T-cell (primary cell): Measurements from ENCODE around the gene ZCCHC13. TPM values are rescaled to one million over a fixed set of nuclear protein-coding genes. Genes with fewer than 3 reads are reported as not detected.

ENCODE experiments used
- ATAC-seq, 4 experiments: fragments of 200-7000 bp in 3 of 4; fragments of 150-1000 bp in 1 of 4; cut with Tn5 transposase; replicated peaks in 1 of 4; 1 replicate in 3 of 4; 2 replicates in 1 of 4; pipeline ENCODE4 v1.10.0; 2021; ENCODE audit warnings: moderate library complexity in 3 of 4, mild to moderate bottlenecking in 2 of 4, moderate number of reproducible peaks in 1 of 4
- CTCF ChIA-PET, 2 donors: fragments of 300-600 bp; sonication (Branson Sonifier 250); formaldehyde crosslinking; loops; one replicate each; lab custom pipeline; 2022; ENCODE audit warnings: antibody characterized with exemption in 2 of 2; lab: Charles Lee
- POLR2A ChIA-PET, 2 donors: fragments of 300-600 bp; sonication (Branson Sonifier 250); formaldehyde crosslinking; loops; one replicate each; lab custom pipeline; 2022; ENCODE audit warnings: antibody characterized with exemption in 2 of 2; lab: Charles Lee
- DNase-seq, 35 experiments: peaks; one replicate each; pipeline versions ENCODE4 v3.0.0 to v3.0.0-alpha.2; 2013 to 2023
- H3K27ac ChIP-seq: one replicate; pipeline ENCODE4 v1.5.1; 2013; ENCODE audit warnings: low read length
- H3K27me3 ChIP-seq, 2 experiments: replicated peaks in 1 of 2; 1 replicate in 1 of 2; 2 replicates in 1 of 2; pipeline versions ENCODE4 v1.6.1 to v1.7.0; 2013; ENCODE audit warnings: low read length in 1 of 2, mixed read lengths in 1 of 2; ENCODE audit not compliant: control insufficient read depth in 2 of 2, insufficient read depth in 2 of 2; ENCODE audit errors: extremely low read depth in 1 of 2
- H3K36me3 ChIP-seq, 2 donors: 1 replicate in 1 of 2; 2 replicates in 1 of 2; pipeline versions ENCODE4 v1.6.1 to v1.7.0; 2013; ENCODE audit warnings: low read length in 1 of 2; ENCODE audit not compliant: control insufficient read depth in 2 of 2, insufficient read depth in 1 of 2; ENCODE audit errors: extremely low read depth in 1 of 2
- H3K4me1 ChIP-seq, 2 experiments: 1 replicate in 1 of 2; 2 replicates in 1 of 2; pipeline versions ENCODE4 v1.6.1 to v1.7.0; 2013; ENCODE audit warnings: low read length in 2 of 2, mixed read lengths in 1 of 2; ENCODE audit not compliant: insufficient read depth in 2 of 2, control insufficient read depth in 1 of 2; ENCODE audit errors: extremely low read depth in 1 of 2
- H3K4me3 ChIP-seq, 2 donors: 1 replicate in 1 of 2; 2 replicates in 1 of 2; pipeline versions ENCODE4 v1.5.1 to v1.7.0; 2013; ENCODE audit warnings: mild to moderate bottlenecking in 2 of 2, low read length in 1 of 2, moderate library complexity in 1 of 2; ENCODE audit not compliant: control insufficient read depth in 1 of 2; ENCODE audit errors: extremely low read depth in 1 of 2
- H3K9me3 ChIP-seq: 2 replicates; pipeline ENCODE4 v1.7.0; 2013
- H3K27ac Mint-ChIP-seq, 2 donors: one replicate each; pipeline ENCODE4 v1.8.0; 2020 to 2021; ENCODE audit warnings: mild to moderate bottlenecking in 2 of 2, mixed read lengths in 2 of 2
- H3K27me3 Mint-ChIP-seq, 2 donors: one replicate each; pipeline ENCODE4 v1.8.0; 2021 to 2022; ENCODE audit warnings: mixed read lengths in 2 of 2
- H3K36me3 Mint-ChIP-seq: one replicate; pipeline ENCODE4 v1.8.0; 2021; ENCODE audit warnings: mixed read lengths
- H3K4me1 Mint-ChIP-seq, 3 donors: one replicate each; pipeline ENCODE4 v1.8.0; 2020 to 2022; ENCODE audit warnings: mixed read lengths in 3 of 3, mild to moderate bottlenecking in 1 of 3
- H3K4me3 Mint-ChIP-seq, 3 donors: one replicate each; pipeline ENCODE4 v1.8.0; 2020 to 2022; ENCODE audit warnings: mild to moderate bottlenecking in 3 of 3, mixed read lengths in 3 of 3, moderate library complexity in 3 of 3
- H3K9me3 Mint-ChIP-seq, 3 donors: one replicate each; pipeline ENCODE4 v1.8.0; 2020 to 2022; ENCODE audit warnings: mixed read lengths in 3 of 3
- WGBS: methylation state at CpG from one replicate; pipeline ENCODE4 v1.1.5; 2013; ENCODE audit warnings: missing lambda C conversion rate; ENCODE audit not compliant: insufficient coverage; 5-methylcytosine and 5-hydroxymethylcytosine counted together
- total RNA-seq, 35 experiments: library from RNA in 6 of 35; stranded (reverse) in 6 of 35; fragments of 120-200 nt in 1 of 35; gene quantifications; one replicate each; pipeline versions ENCODE4 v1.2.1 to v1.2.4 and lab custom pipeline; 2013 to 2026

ZCCHC13 gene
- total RNA-seq, 5 donors from 2014 or later (not counting 1 experiment from before 2014, with no cell fraction given), result not detected

GRCh38 chrX:74291577-74291963, 12.4 kb upstream of the ZCCHC13 start:
- Histone ChIP-seq H3K27me3 (no peaks in the 10 kb centered on the region), H3K9me3 (no peaks in the 10 kb centered on the region), H3K4me1 (peaks cover 4 to 12% of the 10 kb centered on the region in 2 experiments), H3K4me3 (peak overlapping the region; percentile 83 to 87), H3K36me3 (no peaks in the 10 kb centered on the region), H3K27ac (peak overlapping the region; percentile 88)
- Mint-ChIP-seq H3K9me3 (no peaks in the 10 kb centered on the region), H3K36me3 (no peaks in the 10 kb centered on the region), H3K27ac (peak overlapping the region; percentile 98 to 99), H3K4me1 (peaks cover 27 to 42% (median 28%) of the 10 kb centered on the region in 3 donors), H3K4me3 (peak overlapping the region; percentile 88 to 97 (median 94)), H3K27me3 (peaks cover 0 to 8% of the 10 kb centered on the region in 2 donors)
- ATAC-seq, result no peak
- WGBS, result 0% methylated on average over 1 of the region's 6 CpGs
- ChIA-PET POLR2A (interaction anchor here in 1 of 2 donors (0.6 to 1.2 kb wide), 2 partner anchors 48 to 244 kb away, joined by 3 to 9 read pairs; no protein-coding TSS in a partner anchor), CTCF (interaction anchor here in 1 of 2 donors (0.6 kb wide), 1 partner anchor 322 kb away, joined by 11 read pairs; no protein-coding TSS in a partner anchor)
- DNase-seq, result no peak

DNA sequence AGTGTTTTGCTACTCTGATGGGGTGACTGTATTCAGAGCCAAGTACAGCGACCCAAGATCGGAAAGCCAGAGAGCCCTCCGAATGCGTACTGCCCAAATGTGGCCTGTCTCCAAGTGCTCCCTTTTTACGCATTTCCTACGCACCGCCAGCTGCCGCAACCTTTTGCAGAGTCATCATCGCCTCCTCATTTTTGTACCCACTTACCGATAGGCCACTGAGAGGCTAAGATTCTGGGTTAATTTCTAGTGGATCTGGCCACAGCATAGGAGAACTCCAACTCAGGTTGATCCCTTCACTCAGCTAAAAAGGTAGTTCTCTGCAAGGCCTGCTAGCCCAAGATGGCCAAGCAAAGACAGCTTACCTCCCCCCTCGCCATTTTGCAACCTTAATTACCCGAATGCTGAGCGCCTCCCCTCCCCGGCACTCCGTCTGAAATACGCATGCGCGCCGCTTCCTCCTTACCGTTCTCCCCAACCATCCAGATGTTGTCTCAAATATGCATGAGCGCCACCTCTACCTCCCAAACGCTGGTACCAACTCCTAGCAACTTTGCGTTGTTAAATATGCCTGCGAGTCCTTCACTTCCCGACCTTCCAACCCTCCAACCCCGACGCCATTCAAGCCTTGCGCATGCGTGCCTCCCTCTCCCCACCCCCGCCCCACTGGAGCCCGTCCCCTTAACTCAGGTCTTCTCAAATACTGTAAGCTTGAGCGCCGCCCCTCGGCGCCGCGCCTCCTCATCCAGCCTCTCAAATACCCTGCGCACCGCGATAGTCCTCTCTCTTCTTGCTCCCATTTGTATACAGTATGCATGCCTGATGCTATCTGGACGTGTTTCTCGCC, 11.8 kb upstream of the ZCCHC13 start:
- peak overlapping the region; percentile 83 to 87 for H3K4me3 ChIP-seq
- ATAC-seq (peak; percentile 88 to 91 (median 90)), DNase-seq (peak; percentile 59 to 91 (median 79))
- H3K36me3 ChIP-seq, result no peaks in the 10 kb centered on the region
- Mint-ChIP-seq H3K4me3 (peak overlapping the region; percentile 88 to 97 (median 94)), H3K27me3 (peaks cover 0 to 8% of the 10 kb centered on the region in 2 donors), H3K36me3 (no peaks in the 10 kb centered on the region), H3K4me1 (peaks cover 25 to 42% (median 26%) of the 10 kb centered on the region in 3 donors), H3K27ac (peak overlapping the region; percentile 98 to 99), H3K9me3 (no peaks in the 10 kb centered on the region)
- WGBS, result 2% methylated on average over 13 of the region's 42 CpGs
- POLR2A ChIA-PET, result interaction anchor here (0.6 to 1.2 kb wide), 6 partner anchors 9 to 682 kb away, joined by 3 to 10 read pairs (median 4); no protein-coding TSS in a partner anchor
- peak overlapping the region; percentile 88 for H3K27ac ChIP-seq
- peaks cover 4 to 12% of the 10 kb centered on the region in 2 experiments for H3K4me1 ChIP-seq
- no peaks in the 10 kb centered on the region for H3K27me3 ChIP-seq
- CTCF ChIA-PET, result interaction anchor here (0.6 kb wide), 3 partner anchors 33 to 321 kb away, joined by 3 to 11 read pairs (median 3); no protein-coding TSS in a partner anchor
- H3K9me3 ChIP-seq, result no peaks in the 10 kb centered on the region

DNA sequence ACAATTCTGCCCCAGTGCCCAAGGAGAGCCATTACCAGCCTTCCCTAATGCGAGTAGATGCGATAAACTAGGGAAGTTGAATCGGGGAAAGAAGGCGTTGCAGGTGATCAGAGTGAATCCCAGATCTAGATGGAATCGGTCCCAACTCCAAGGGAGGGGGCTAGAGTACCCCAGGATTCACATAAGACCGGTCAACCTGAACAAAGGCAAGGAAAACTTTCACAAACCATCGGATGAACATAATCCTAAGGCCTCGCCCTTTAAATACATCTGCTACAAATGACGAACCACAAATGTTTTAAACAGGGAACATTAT, 11.2 kb upstream of the ZCCHC13 start:
- Histone ChIP-seq H3K4me1 (peaks cover 4 to 12% of the 10 kb centered on the region in 2 experiments), H3K4me3 (peak overlapping the region; percentile 83 to 87), H3K36me3 (no peaks in the 10 kb centered on the region), H3K9me3 (no peaks in the 10 kb centered on the region), H3K27me3 (no peaks in the 10 kb centered on the region), H3K27ac (peak overlapping the region; percentile 88)
- Mint-ChIP-seq H3K27ac (peak overlapping the region; percentile 98 to 99), H3K4me1 (peaks cover 21 to 39% (median 22%) of the 10 kb centered on the region in 3 donors), H3K9me3 (no peaks in the 10 kb centered on the region), H3K36me3 (no peaks in the 10 kb centered on the region), H3K27me3 (peaks cover 0 to 9% of the 10 kb centered on the region in 2 donors), H3K4me3 (peak overlapping the region; percentile 88 to 97 (median 94))
- whole genome bisulfite sequencing, result 0% methylated on average over 2 of the region's 9 CpGs
- POLR2A ChIA-PET, result interaction anchor here (0.6 to 0.7 kb wide), 4 partner anchors 8 to 683 kb away, joined by 3 to 10 read pairs (median 4); no protein-coding TSS in a partner anchor
- no peak for DNase-seq
- CTCF ChIA-PET, result interaction anchor here in 1 of 2 donors (0.6 kb wide), 2 partner anchors 32 to 309 kb away, joined by 3 read pairs; no protein-coding TSS in a partner anchor
- ATAC-seq, result no peak

- no peaks in the 10 kb centered on the region for H3K36me3 ChIP-seq
- H3K36me3 Mint-ChIP-seq, result no peaks in the 10 kb centered on the region
- ATAC-seq (peak; percentile 25 to 33 (median 30)), DNase-seq (peak; percentile 15 to 75 (median 50))
- peak overlapping the region; percentile 83 to 87 for H3K4me3 ChIP-seq
- H3K27ac ChIP-seq, result peak overlapping the region; percentile 88
- ChIA-PET POLR2A (no interaction called here), CTCF (no interaction called here)
- WGBS, result 3% methylated on average over 17 of the region's 25 CpGs
- H3K4me3 Mint-ChIP-seq, result peak overlapping the region; percentile 88 to 97 (median 94)
- peaks cover 0 to 11% of the 10 kb centered on the region in 2 donors for H3K27me3 Mint-ChIP-seq
- H3K4me1 Mint-ChIP-seq, result peaks cover 14 to 33% (median 16%) of the 10 kb centered on the region in 3 donors
- H3K27me3 ChIP-seq, result no peaks in the 10 kb centered on the region
- peaks cover 4 to 12% of the 10 kb centered on the region in 2 experiments for H3K4me1 ChIP-seq
- H3K9me3 ChIP-seq, result no peaks in the 10 kb centered on the region
- peak overlapping the region; percentile 79 to 87 for H3K27ac Mint-ChIP-seq
- no peaks in the 10 kb centered on the region for H3K9me3 Mint-ChIP-seq
Observed at GRCh38 chrX:74293343-74293946, 10.5 kb upstream of the ZCCHC13 start.

DNA sequence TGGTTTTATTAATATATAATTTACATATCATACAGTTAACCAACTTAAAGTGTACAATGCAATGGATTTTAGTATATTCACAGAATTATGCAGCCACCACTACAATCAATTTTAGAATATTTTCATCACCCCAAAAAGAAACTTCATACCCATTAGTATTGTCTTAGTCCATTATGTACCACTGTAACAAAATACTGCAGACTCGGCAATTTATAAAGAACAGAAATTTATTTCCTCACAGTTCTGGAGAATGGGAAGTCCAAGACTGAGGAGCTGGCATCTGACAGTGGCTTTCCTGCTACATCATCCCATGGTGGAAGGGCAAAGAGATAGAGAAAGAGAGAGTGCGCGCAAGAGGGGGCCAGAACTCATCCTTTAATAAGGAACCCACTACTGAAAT, 8.9 kb upstream of the ZCCHC13 start:
- Mint-ChIP-seq H3K27ac (no peak overlapping the region), H3K36me3 (no peaks in the 10 kb centered on the region), H3K4me1 (peaks cover 2 to 26% (median 3%) of the 10 kb centered on the region in 3 donors), H3K9me3 (no peaks in the 10 kb centered on the region), H3K27me3 (peaks cover 0 to 11% of the 10 kb centered on the region in 2 donors), H3K4me3 (no peak overlapping the region)
- no peak for ATAC-seq
- no peaks in the 10 kb centered on the region for H3K9me3 ChIP-seq
- DNase-seq, result no peak
- H3K27me3 ChIP-seq, result no peaks in the 10 kb centered on the region
- no peak overlapping the region for H3K4me3 ChIP-seq
- POLR2A ChIA-PET, result no interaction called here
- peaks cover 4 to 5% of the 10 kb centered on the region in 2 experiments for H3K4me1 ChIP-seq
- H3K27ac ChIP-seq, result no peak overlapping the region
- no peaks in the 10 kb centered on the region for H3K36me3 ChIP-seq
- CTCF ChIA-PET, result no interaction called here
- WGBS, result no CpG with 5 or more reads among the region's 3 CpGs

DNA sequence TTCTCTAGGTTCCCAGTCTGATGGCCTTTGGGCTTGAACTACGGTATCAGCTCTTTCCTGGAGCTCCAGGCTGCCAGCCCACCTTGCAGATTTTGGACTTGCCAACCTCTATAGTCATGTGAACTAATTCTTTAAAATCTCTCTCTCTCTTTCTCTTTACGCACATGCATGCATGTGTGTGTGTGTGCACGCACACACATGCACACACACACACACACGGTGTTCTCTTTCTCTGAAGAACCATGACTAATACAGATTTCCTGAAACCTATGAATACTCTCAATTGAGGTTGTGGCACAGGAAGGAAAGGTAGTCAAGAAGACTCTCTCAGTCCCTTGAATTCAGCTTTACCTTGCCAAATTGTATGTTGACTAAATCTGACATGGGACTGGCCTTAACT, 6.2 kb upstream of the ZCCHC13 start:
- H3K36me3 Mint-ChIP-seq, result no peaks in the 10 kb centered on the region
- no peak overlapping the region for H3K27ac Mint-ChIP-seq
- H3K4me1 ChIP-seq, result peaks cover 3 to 4% of the 10 kb centered on the region in 2 experiments
- WGBS, result no CpG with 5 or more reads among the region's 4 CpGs
- H3K9me3 Mint-ChIP-seq, result no peaks in the 10 kb centered on the region
- no peak overlapping the region for H3K4me3 Mint-ChIP-seq
- POLR2A ChIA-PET, result no interaction called here
- no peaks in the 10 kb centered on the region for H3K27me3 ChIP-seq
- H3K9me3 ChIP-seq, result no peaks in the 10 kb centered on the region
- DNase-seq (no peak), ATAC-seq (no peak)
- H3K4me3 ChIP-seq, result no peak overlapping the region
- peaks cover 0 to 4% of the 10 kb centered on the region in 2 donors for H3K27me3 Mint-ChIP-seq
- H3K36me3 ChIP-seq, result no peaks in the 10 kb centered on the region
- CTCF ChIA-PET, result interaction anchor here in 1 of 2 donors (0.7 kb wide), 1 partner anchor 1252 kb away, joined by 6 read pairs; no protein-coding TSS in a partner anchor
- no peak overlapping the region for H3K27ac ChIP-seq
- H3K4me1 Mint-ChIP-seq, result peaks cover 0 to 8% (median 2%) of the 10 kb centered on the region in 3 donors
